HepG2 (cell line): ENCODE measurements around the gene PERP.

Experiments
- ARID2 ChIP-seq: sonication (generic); formaldehyde crosslinking; IDR thresholded peaks from 2 replicates; pipeline ENCODE4 v1.8.1; 2022; ENCODE audit warnings: mild to moderate bottlenecking, missing genetic modification reagents, borderline replicate concordance
- ARNT ChIP-seq: fragments of 450-650 bp; IDR thresholded peaks from 2 replicates; pipeline ENCODE4 v1.6.1; 2017
- IRF1 ChIP-seq: sonication (generic); formaldehyde crosslinking; IDR thresholded peaks from 2 replicates; pipeline ENCODE4 v1.4.0; 2020; ENCODE audit warnings: low read depth, mild to moderate bottlenecking, missing genetic modification reagents
- TBL1XR1 ChIP-seq: fragments of 150-350 bp; IDR thresholded peaks from 2 replicates; pipeline ENCODE4 v1.6.1; 2014; ENCODE audit warnings: borderline replicate concordance, low read length; ENCODE audit not compliant: partially characterized antibody
- TRIM22 ChIP-seq: fragments of 450-650 bp; IDR thresholded peaks from 2 replicates; pipeline ENCODE4 v1.6.1; 2017
- ZNF83 ChIP-seq: sonication (generic); formaldehyde crosslinking; IDR thresholded peaks from 2 replicates; pipeline ENCODE4 v1.4.0; 2020; ENCODE audit warnings: missing genetic modification reagents, mild to moderate bottlenecking, borderline replicate concordance

GRCh38 chr6:138078491-138078890, 28.7 kb downstream of the PERP start:
- no peak for TF ChIP-seq IRF1 (CRISPR knock-in tag)
- TF ChIP-seq ARNT = no peak
- TF ChIP-seq ZNF83 (CRISPR knock-in tag) = no peak
- TF ChIP-seq TRIM22 = no peak
- no peak for TF ChIP-seq TBL1XR1
- TF ChIP-seq ARID2 (CRISPR knock-in tag) = no peak
